K562 (cell line): ENCODE measurements around the gene OTOP3.

Experiments
- ADNP ChIP-seq: fragments of 200-800 bp; sonication (Bioruptor generic); IDR thresholded peaks from 2 replicates; pipeline ENCODE4 v1.6.1; 2016; ENCODE audit warnings: missing genetic modification characterization, missing compliant biosample characterization
- CTCF ChIP-seq, 3 experiments: IDR thresholded peaks in 2 of 3; conservative IDR thresholded peaks in 1 of 3; 2 replicates each; pipeline ENCODE4 v1.5.1; 2011 to 2012; ENCODE audit warnings: low read length in 3 of 3, mild to moderate bottlenecking in 3 of 3, control low read depth in 2 of 3, improper control_type of control experiment in 1 of 3, inconsistent platforms in 1 of 3, low read depth in 1 of 3, mixed read lengths in 1 of 3, moderate library complexity in 1 of 3; ENCODE audit not compliant: insufficient read depth in 2 of 3
- FOXK2 ChIP-seq, 2 experiments: fragments of 450-650 bp; IDR thresholded peaks in 1 of 2; conservative IDR thresholded peaks in 1 of 2; 2 replicates each; pipeline ENCODE4 v1.6.1; 2016; ENCODE audit warnings: low read depth in 2 of 2, mild to moderate bottlenecking in 1 of 2
- NRF1 ChIP-seq, 2 experiments: fragments of 450-650 bp; IDR thresholded peaks in 1 of 2; conservative IDR thresholded peaks in 1 of 2; 2 replicates each; pipeline ENCODE4 v1.6.1; 2014; ENCODE audit warnings: mild to moderate bottlenecking in 2 of 2
- PRPF4 ChIP-seq: fragments of 200-400 bp; formaldehyde crosslinking; IDR thresholded peaks from one replicate; pipeline ENCODE4 v1.6.1; 2017; ENCODE audit warnings: low read length, low read depth, mild to moderate bottlenecking; ENCODE audit not compliant: insufficient read depth, poor library complexity, severe bottlenecking
- TAF1 ChIP-seq: IDR thresholded peaks from 2 replicates; pipeline ENCODE4 v1.6.1; 2011; ENCODE audit warnings: mild to moderate bottlenecking, low read length, moderate library complexity; ENCODE audit not compliant: insufficient read depth, control insufficient read depth, severe bottlenecking; ENCODE audit errors: extremely low read depth

DNA sequence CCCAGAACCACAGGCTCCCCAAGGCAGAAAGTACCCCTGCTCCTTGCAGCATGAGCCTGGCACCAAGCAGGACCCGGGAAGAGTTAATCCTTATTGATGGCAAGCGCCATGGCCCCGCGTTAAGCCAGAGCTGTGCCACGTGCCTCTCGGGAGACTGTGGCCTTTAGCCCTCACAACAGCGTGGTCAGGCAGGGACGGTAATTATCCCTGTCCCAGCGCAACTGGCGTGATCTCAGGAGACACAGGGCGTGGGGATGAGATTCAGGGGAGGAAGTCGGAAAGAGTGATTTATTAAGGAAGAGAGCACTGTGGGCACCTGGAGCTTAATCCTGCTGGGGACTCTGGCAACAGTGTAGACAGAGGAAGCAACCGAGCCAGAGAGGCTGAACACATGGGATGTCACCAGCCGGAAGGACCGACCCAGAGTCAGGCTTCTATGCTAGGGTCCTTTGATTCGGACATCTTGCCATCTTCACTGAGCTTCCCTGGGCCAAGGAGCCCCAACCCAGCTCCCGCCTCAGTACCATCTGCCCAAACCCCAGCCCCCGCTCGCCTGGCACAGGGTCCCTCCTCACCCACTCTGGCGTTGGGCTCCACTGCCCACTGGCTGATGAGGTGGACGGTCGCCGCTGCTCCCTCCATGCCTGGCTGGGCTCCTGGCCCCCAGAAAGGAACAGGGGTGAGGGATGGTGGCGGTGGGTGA lies 16.9 kb downstream of the OTOP3 start:
- TF ChIP-seq PRPF4, result no peak
- TF ChIP-seq TAF1, result no peak
- TF ChIP-seq CTCF (IDR thresholded peaks at IDR 0.05 in 2 of 3, conservative IDR thresholded peaks at IDR 0.05 in 1 of 3; ENCODE audit: insufficient read depth in 2 of 3, low read depth in 1 of 3, low read length in 3 of 3), result no peak
- TF ChIP-seq FOXK2 (conservative IDR thresholded peaks at IDR 0.05 in 1 of 2, IDR thresholded peaks at IDR 0.05 in 1 of 2; ENCODE audit: low read depth in 2 of 2), result no peak
- TF ChIP-seq NRF1 (conservative IDR thresholded peaks at IDR 0.05 in 1 of 2, IDR thresholded peaks at IDR 0.05 in 1 of 2), result no peak
- TF ChIP-seq ADNP (tag), result no peak
